Osteocyte (in vitro differentiated cells): ENCODE results near the gene GADD45G. TPM values are rescaled to one million over a fixed set of nuclear protein-coding genes. Genes with fewer than 3 reads are reported as not detected.

Experiments
- DNase-seq: peaks from one replicate; pipeline ENCODE4 v3.0.0; 2021; ENCODE audit warnings: mixed read lengths; ENCODE audit not compliant: unreplicated experiment; ENCODE audit errors: extremely low spot score
- H3K27ac Mint-ChIP-seq: one replicate; pipeline ENCODE4 v1.8.0; 2021; ENCODE audit warnings: mild to moderate bottlenecking, mixed read lengths; ENCODE audit not compliant: unreplicated experiment
- H3K27me3 Mint-ChIP-seq: one replicate; pipeline ENCODE4 v1.8.0; 2021; ENCODE audit warnings: mixed read lengths; ENCODE audit not compliant: unreplicated experiment
- H3K36me3 Mint-ChIP-seq: one replicate; pipeline ENCODE4 v1.8.0; 2021; ENCODE audit warnings: mixed read lengths; ENCODE audit not compliant: unreplicated experiment
- H3K4me1 Mint-ChIP-seq: one replicate; pipeline ENCODE4 v1.8.0; 2021; ENCODE audit warnings: mixed read lengths; ENCODE audit not compliant: unreplicated experiment
- H3K4me3 Mint-ChIP-seq: one replicate; pipeline ENCODE4 v1.8.0; 2021; ENCODE audit warnings: mild to moderate bottlenecking, moderate library complexity, mixed read lengths; ENCODE audit not compliant: unreplicated experiment
- H3K9me3 Mint-ChIP-seq: one replicate; pipeline ENCODE4 v1.8.0; 2021; ENCODE audit warnings: mixed read lengths; ENCODE audit not compliant: unreplicated experiment
- CTCF ChIP-seq: fragments of 200-600 bp; sonication (generic); IDR thresholded peaks from 2 replicates; pipeline ENCODE4 v1.5.0; 2021; ENCODE audit warnings: antibody characterized with exemption, mild to moderate bottlenecking, moderate library complexity
- total RNA-seq: library from RNA; stranded (reverse); gene quantifications from 2 replicates; pipeline ENCODE4 v1.2.1, GENCODE V29; 2021

Gene GADD45G
- total RNA-seq, 1 donor from 2014 or later = 1.0 TPM

DNA sequence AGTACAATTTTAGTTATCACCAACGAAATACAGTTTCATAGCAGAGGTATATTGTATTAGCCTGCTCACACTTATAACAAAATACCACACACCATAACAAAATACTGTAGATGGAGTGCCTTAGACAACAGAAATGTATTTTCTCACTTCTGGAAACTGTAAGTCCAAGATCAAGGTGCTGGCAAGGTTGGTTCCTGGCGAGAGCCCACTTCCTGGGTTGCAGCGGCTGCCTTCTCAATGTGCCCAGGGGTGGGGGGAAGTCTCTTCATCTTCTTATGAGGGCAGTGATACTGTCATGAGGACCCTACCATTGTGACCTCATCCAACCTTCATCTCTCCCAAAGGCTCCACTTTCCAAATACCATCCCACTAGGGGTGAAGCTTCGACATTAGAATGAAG is 30.5 kb upstream of the GADD45G start:
- Mint-ChIP-seq H3K36me3 (no peaks in the 10 kb centered on the region), H3K27me3 (peaks cover 61% of the 10 kb centered on the region), H3K4me1 (no peaks in the 10 kb centered on the region), H3K9me3 (peaks cover 3% of the 10 kb centered on the region), H3K27ac (no peak overlapping the region), H3K4me3 (no peak overlapping the region)
- no peak for TF ChIP-seq CTCF
- no peak for DNase-seq

- peaks cover 3% of the 10 kb centered on the region for H3K9me3 Mint-ChIP-seq
- peak; percentile 75 for TF ChIP-seq CTCF
- H3K36me3 Mint-ChIP-seq = no peaks in the 10 kb centered on the region
- no peak for DNase-seq
- H3K27ac Mint-ChIP-seq = no peak overlapping the region
- no peak overlapping the region for H3K4me3 Mint-ChIP-seq
- no peaks in the 10 kb centered on the region for H3K4me1 Mint-ChIP-seq
- peaks cover 59% of the 10 kb centered on the region for H3K27me3 Mint-ChIP-seq
Observed at GRCh38 chr9:89576404-89576839, 28.4 kb upstream of the GADD45G start.

GRCh38 chr9:89577363-89577762 is 27.4 kb upstream of the GADD45G start:
- Mint-ChIP-seq H3K27ac (no peak overlapping the region), H3K4me3 (no peak overlapping the region), H3K9me3 (peaks cover 3% of the 10 kb centered on the region), H3K4me1 (no peaks in the 10 kb centered on the region), H3K27me3 (peaks cover 54% of the 10 kb centered on the region), H3K36me3 (no peaks in the 10 kb centered on the region)
- TF ChIP-seq CTCF = no peak
- no peak for DNase-seq

DNA sequence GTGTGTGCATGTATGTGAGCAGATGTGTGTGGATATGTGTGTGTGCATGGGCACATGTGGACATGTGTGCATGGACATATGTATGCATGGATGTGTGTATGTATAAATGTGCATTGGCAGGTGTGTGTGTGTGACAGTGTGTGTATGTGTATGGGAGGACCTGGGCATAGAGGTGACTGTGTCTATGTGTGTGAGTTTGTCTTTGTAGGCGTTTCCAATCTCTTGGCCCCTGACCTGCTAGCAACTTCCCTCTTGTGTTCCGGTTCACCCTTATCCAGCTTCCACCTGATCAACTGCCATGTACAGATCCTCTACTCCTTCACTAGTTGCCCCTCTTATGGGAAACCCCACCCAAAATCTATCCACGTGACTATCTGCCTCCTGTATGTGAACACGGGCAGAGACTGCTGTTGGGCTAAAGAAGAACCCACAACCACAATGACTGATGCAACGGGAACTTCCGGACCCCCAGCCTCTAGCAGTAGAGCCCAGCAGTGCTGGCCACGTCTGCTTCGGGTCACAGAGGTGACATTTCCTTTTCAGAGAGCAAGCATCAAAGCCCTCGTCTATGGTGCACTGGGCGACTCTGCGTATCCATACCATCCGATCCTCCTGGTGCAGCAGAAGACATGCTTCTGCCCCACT is 24.9 kb upstream of the GADD45G start:
- Mint-ChIP-seq H3K27me3 (peaks cover 56% of the 10 kb centered on the region), H3K4me1 (no peaks in the 10 kb centered on the region), H3K27ac (no peak overlapping the region), H3K9me3 (peaks cover 7% of the 10 kb centered on the region), H3K36me3 (no peaks in the 10 kb centered on the region), H3K4me3 (no peak overlapping the region)
- TF ChIP-seq CTCF = no peak
- no peak for DNase-seq

- no peak overlapping the region for H3K4me3 Mint-ChIP-seq
- DNase-seq = no peak
- no peaks in the 10 kb centered on the region for H3K4me1 Mint-ChIP-seq
- no peak overlapping the region for H3K27ac Mint-ChIP-seq
- H3K36me3 Mint-ChIP-seq = no peaks in the 10 kb centered on the region
- H3K9me3 Mint-ChIP-seq = peaks cover 5% of the 10 kb centered on the region
- H3K27me3 Mint-ChIP-seq = peaks cover 44% of the 10 kb centered on the region
- no peak for TF ChIP-seq CTCF
Observed at GRCh38 chr9:89586311-89586710, 18.5 kb upstream of the GADD45G start.
